Right lung (tissue), 10 donors: Measurements from ENCODE around the gene CD74. TPM values are rescaled to one million over a fixed set of nuclear protein-coding genes. Genes with fewer than 3 reads are reported as not detected.
"Not testable (repeated sequence)": the region's sequence is repeated elsewhere in the genome, so short reads cannot be mapped to it uniquely, and the experiment has no call there.

Experiments used
- DNase-seq, 2 donors: peaks; one replicate each; pipeline ENCODE4 v3.0.0-alpha.2; 2013
- long read RNA-seq, 8 donors: transcript quantifications; one replicate each; lab custom pipeline, GENCODE V29; 2026
- polyA plus RNA-seq, 5 donors: library from polyadenylated mRNA; unstranded; fragments of 120-200 nt; gene quantifications; one replicate each; pipeline versions ENCODE4 v1.2.1 to v1.2.3, GENCODE V29; 2013; ENCODE audit warnings: inconsistent platforms in 1 of 5, low replicate concordance in 1 of 5; ENCODE audit not compliant: insufficient read length in 5 of 5, insufficient read depth in 1 of 5

Gene CD74
- polyA plus RNA-seq, result 100 to 1,000 TPM; 121 to 212 (median 176) TPM
- long read RNA-seq, donor 1, transcript CD74-201 (9 exons, 981 nt), result minor isoform, 19 of 131 reads
- long read RNA-seq, donor 1, transcript CD74-202 (8 exons, 1,449 nt), result major isoform, 80 of 131 reads
- long read RNA-seq, donor 1, partial matches to known transcripts, result 18 of 131 reads
- long read RNA-seq, donor 1, other reads (novel, unspliced or antisense), result 12 of 131 reads
- long read RNA-seq, donor 2, transcript CD74-201 (9 exons, 981 nt), result minor isoform, 5 of 54 reads
- long read RNA-seq, donor 2, transcript CD74-202 (8 exons, 1,449 nt), result major isoform, 48 of 54 reads
- long read RNA-seq, donor 2, partial matches to known transcripts, result 0 of 54 reads
- long read RNA-seq, donor 2, other reads (novel, unspliced or antisense), result 0 of 54 reads
- long read RNA-seq, donor 3, transcript CD74-201 (9 exons, 981 nt), result minor isoform, 12 of 139 reads
- long read RNA-seq, donor 3, transcript CD74-202 (8 exons, 1,449 nt), result major isoform, 69 of 139 reads
- long read RNA-seq, donor 3, partial matches to known transcripts, result 48 of 139 reads
- long read RNA-seq, donor 3, other reads (novel, unspliced or antisense), result 6 of 139 reads
- long read RNA-seq, donor 4, transcript CD74-201 (9 exons, 981 nt), result minor isoform, 8 of 63 reads
- long read RNA-seq, donor 4, transcript CD74-202 (8 exons, 1,449 nt), result major isoform, 37 of 63 reads
- long read RNA-seq, donor 4, partial matches to known transcripts, result 17 of 63 reads
- long read RNA-seq, donor 4, other reads (novel, unspliced or antisense), result 0 of 63 reads
- long read RNA-seq, donor 5, transcript CD74-202 (8 exons, 1,449 nt), result major isoform, 64 of 94 reads
- long read RNA-seq, donor 5, transcript CD74-201 (9 exons, 981 nt), result minor isoform, 6 of 94 reads
- long read RNA-seq, donor 5, partial matches to known transcripts, result 17 of 94 reads
- long read RNA-seq, donor 5, other reads (novel, unspliced or antisense), result 6 of 94 reads
- long read RNA-seq, donor 6, transcript CD74-201 (9 exons, 981 nt), result minor isoform, 13 of 136 reads
- long read RNA-seq, donor 6, transcript CD74-202 (8 exons, 1,449 nt), result major isoform, 102 of 136 reads
- long read RNA-seq, donor 6, partial matches to known transcripts, result 19 of 136 reads
- long read RNA-seq, donor 6, other reads (novel, unspliced or antisense), result 0 of 136 reads
- long read RNA-seq, donor 7, transcript CD74-201 (9 exons, 981 nt), result minor isoform, 8 of 102 reads
- long read RNA-seq, donor 7, transcript CD74-202 (8 exons, 1,449 nt), result major isoform, 79 of 102 reads
- long read RNA-seq, donor 7, partial matches to known transcripts, result 5 of 102 reads
- long read RNA-seq, donor 7, other reads (novel, unspliced or antisense), result 7 of 102 reads
- long read RNA-seq, donor 8, transcript CD74-202 (8 exons, 1,449 nt), result major isoform, 14 of 19 reads
- long read RNA-seq, donor 8, transcript CD74-201 (9 exons, 981 nt), result minor isoform, 5 of 19 reads
- long read RNA-seq, donor 8, partial matches to known transcripts, result 0 of 19 reads
- long read RNA-seq, donor 8, other reads (novel, unspliced or antisense), result 0 of 19 reads

DNA sequence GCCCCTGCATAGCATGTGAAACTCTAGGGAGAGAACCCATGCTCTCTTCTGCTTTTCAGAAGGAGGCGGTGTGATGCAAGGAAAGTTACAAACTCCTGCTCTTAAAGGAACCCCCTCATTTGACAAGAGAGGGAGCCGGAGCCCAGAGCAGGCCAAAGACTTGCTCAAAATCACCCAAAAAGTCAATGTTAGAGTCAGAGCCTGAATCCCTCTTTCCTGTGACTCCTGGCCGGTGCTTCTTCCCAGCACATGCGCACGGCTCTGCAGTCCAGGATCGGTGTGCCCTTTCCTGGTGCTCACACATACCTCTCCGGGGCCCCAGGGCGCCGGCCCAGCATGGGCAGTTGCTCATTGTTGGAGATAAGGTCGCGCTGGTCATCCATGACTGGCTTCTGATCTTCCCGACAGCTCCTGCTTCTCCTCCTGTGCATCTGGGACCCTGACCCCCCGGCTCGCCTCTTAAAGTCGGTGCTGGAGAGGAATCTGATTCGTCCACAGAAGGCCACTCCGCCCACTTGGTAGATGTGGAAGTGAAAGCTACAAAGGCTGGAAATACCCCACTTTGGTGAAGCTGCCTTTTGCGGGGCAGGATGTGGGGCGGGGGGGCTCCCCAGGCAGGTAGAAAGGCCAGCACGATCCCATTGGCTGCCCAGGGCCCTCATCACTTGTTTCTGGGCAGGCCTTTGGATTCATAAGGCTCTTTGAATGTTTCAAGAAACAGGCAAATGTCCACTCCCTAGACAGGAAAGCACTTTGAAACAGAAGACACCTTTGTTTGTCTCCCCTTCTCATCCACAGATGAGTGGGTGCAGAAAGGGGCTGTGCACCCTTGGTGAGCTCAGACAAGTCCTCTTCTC, at the start of gene CD74:
Gene CD74, minus strand, starts transcription at position 592 of the 857 bp plus-strand sequence. Its CDS starts 161 bp downstream, at position 431.
- peak; percentile 52 to 67 for DNase-seq

DNA sequence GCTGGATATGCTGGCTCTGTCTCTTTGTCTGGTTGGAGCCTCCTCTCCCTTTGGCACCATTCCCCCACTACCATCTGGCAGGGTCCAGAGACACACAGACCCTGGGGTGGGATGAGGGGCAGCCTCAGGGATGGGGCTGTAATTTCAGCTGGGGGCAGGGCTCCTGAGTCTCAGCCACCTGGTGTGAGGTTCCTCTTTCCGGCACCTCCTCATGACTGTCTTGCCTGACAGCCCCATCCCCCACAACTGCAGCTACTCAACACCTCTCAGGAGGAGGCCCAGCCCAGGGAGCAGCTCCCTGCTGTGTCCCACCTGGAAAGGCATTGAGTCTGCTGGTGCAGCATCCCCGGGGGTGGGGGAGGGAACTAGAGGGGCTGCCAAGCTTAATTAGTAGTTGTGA, 48.5 kb upstream of the CD74 start:
- DNase-seq, result no peak

- DNase-seq, result no peak
Measured at GRCh38 chr5:150460781-150461180, 48.1 kb upstream of the CD74 start.

DNA sequence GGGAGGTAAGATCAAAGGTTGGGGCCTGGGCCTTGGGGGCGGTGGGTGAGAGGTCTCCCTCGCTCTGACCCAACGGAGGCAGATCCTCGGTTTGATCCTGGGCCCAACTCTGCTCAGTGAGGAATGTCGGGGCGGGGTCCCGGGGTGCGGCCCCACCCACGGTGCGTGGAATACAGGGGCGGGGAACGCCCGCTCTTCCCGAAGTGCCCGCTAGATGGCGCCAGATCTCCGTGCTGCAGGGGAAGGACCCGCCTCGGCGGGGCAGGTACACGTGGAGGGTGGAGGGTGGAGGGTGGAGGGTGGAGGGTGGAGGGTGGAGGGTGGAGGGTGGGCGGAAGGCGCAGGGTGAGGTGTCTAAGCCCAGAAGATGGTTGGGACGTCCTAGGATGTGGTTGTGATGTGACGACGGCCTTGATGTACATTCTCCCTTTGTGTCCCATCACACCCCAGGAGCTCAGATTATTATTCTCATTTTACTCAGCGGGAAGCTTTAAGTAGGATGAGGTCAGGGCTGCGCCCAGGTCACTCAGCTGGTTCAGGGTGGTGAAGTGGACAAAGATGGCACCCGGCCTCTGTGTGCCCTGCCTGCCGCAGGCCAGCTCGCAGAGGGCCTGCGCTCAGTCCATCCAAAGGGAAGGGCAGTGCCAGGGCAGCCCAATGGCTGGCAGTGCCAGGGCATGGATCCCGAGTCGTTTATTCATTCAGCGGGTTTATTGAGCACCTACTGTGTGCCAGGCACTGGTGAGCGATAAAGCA, 46.3 kb upstream of the CD74 start:
- DNase-seq, result peak; percentile 53 to 58

DNA sequence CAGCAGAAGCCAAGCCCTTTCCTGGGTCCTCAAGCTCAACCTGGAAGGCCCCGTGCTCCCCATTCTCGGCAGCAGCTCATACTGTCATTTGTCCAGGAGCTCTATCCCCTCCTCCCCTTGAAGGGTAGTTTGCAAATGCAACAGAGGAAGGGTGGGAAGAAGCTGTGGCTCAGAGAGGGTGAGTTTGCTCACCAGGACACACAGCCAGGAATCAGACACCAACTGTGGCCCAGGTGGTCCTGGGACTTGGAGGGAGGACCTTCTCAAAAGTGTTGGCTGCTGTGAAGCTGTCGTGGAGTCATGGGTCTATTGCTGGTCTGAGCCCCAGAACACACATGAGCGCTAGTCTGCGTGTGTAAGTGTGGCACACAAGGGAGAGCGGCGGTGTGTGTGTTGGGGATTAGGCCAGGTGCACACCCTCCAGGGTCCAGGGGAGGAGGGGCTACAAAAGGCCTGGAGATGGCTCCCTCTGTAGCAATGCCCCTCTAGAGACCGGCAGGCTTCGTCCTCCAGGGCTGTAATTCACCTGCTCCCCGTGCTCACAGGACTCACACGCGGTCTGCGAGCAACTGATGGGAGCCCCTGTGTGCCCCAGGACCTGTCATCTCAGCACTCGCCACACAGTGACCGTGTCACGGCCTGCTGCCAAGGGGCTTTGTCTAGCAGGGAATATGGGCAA, 45.0 kb upstream of the CD74 start:
- DNase-seq, result no peak

DNA sequence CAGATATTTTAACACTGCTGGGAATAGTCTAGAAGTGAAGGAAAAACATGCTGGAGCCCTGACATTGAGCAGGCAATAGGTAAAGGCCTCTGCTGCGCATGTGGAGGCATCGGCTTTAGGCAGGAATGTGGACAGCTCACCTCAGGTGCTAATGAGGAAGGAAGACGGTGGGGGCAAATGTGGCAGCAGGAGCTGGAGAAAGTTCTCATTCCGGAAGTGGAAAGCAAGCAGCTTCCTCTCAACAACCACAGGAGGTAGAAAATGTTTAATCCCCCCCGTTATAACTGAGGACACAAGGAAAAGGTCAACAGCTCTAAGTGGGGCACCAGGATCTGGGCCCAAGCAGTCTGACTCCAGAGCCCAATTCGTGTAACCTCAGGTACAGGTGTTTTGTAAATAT, 44.4 kb upstream of the CD74 start:
- no peak for DNase-seq

GRCh38 chr5:150454492-150455229, 42.0 kb upstream of the CD74 start:
- DNase-seq, result no peak

- DNase-seq, result not testable (repeated sequence)
Measured at GRCh38 chr5:150454027-150454426, 41.3 kb upstream of the CD74 start.

GRCh38 chr5:150452914-150453313, 40.2 kb upstream of the CD74 start:
- DNase-seq, result no peak

DNA sequence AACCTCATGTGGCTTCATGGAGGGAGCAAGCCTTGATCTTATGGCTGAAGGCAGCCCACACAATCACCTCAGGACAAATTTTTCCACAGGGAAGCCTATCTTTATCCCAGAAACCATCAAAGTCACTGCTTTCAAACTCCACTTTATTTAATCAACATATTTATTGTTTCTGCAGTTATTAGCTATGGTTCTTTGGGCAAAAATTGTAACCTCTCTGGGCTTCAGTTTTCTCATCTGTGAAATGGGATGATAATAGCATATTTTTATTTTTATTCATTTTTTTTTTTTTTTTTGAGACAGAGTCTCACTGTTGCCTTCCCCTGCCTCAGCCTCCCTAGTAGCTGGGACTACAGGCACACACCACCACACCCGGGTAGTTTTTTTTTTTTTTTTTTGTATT, 38.9 kb upstream of the CD74 start:
- no peak for DNase-seq

DNA sequence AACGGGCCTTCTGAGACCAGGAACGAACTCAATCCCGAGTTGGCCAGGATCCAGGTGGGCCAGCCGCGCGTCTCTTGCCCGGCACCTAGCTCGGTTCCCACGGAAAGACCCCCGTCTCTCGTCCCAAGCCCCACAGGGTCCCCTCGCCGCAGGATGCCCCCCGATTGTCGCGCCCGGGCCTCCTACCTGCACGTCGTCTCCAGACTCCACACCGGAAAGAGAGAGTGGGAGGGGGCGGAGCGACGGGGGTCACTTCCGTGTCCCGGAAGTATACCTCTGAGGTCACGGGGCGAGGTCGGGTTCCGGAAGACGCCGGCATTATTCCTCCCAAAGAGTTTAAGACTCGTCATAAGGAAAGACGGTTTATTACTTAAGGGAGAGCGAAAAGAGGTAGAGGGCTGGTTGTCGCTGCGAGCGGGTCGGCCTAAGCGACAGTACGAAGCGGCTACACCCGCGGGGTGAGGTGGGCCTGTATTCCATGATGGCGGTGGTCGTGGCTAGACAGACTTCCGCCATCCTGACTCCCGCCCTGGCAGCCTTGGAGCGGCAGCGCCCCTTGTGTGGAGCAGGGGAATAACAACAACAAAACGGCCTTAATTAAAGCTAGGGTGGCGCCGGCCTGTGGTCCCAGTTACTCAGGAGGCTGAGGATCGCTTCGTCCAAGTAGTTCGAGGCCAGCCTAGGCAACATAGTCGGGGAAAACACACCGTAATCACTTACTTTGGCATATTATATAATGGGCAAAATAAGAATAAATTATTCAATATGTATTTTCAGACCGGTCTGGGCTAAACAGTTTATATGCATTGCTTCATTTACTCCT, 37.0 kb upstream of the CD74 start, which contains the start of gene RPS14:
Gene RPS14, minus strand, starts transcription at position 223 of the 823 bp plus-strand sequence. CDS start 2,006 bp downstream, outside the sequence.
- peak; percentile 98 to 99 for DNase-seq

- DNase-seq, result peak in 1 of 2 donors; percentile 21
Measured at GRCh38 chr5:150448952-150449516, 36.3 kb upstream of the CD74 start.

- DNase-seq, result no peak
Measured at GRCh38 chr5:150448334-150448733, 35.6 kb upstream of the CD74 start.

- DNase-seq, result no peak
Measured at GRCh38 chr5:150447188-150447587, 34.5 kb upstream of the CD74 start.

- no peak for DNase-seq
Measured at GRCh38 chr5:150446583-150446982, 33.9 kb upstream of the CD74 start.

DNA sequence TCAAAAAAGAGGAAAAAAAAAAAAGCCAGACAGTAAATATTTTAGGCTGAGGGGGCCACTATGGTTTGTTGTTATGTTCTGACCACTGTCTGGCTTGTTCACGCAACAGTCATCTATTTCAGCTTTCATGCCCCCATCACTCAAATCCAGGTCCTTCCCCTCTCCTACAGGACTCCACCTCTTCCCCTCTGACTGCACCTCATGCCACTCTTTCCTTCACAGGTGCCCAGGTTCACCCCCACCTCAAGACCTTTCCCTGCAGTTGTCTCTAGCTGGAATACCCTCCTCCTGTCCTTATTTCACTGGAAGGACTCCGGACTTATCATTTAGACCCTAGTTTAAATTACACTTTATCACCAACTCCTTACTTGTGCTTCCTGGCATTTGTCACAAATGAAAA, 33.4 kb upstream of the CD74 start:
- no peak for DNase-seq

DNA sequence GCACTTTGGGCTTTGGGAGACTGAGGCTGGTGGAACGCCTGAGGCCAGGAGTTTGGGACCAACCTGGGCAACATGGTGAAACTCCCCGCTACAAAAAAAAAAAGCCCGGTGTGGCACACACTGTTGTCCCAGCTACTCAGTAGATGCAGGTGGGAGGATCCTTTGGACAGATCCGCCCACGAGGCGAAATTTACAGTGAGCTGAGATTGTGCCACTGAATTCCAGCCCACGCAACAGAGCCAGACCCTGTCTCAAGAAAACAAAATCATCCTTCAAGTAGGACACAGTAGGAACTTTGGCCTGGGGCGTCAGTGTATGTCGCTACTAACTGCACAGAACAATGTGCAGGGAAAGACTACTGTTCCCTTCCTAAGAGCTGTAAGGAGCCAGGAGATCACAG, 32.1 kb upstream of the CD74 start:
- no peak for DNase-seq
